HepG2 (cell line): ENCODE data around the gene RPS13. TPM values are rescaled to one million over a fixed set of nuclear protein-coding genes. Genes with fewer than 3 reads are reported as not detected.

Source experiments
- ATAC-seq: fragments of 200-7000 bp; cut with Tn5 transposase; 3 replicates; pipeline ENCODE4 v1.9.1; 2020; ENCODE audit warnings: mild to moderate bottlenecking, moderate library complexity
- BruUV-seq: library from RNA; stranded (reverse); fragments of 400-500 nt; replicated peaks from 2 replicates; lab custom pipeline; 2021; lab: Mats Ljungman, UMichigan
- CTCF ChIA-PET: fragments of 300-600 bp; formaldehyde crosslinking; extraction: SDS; loops from one replicate; lab custom pipeline; 2021; ENCODE audit warnings: low total read pairs, inconsistent platforms, low intra/inter-chr PET ratio; lab: Yijun Ruan, JAX
- POLR2A ChIA-PET: fragments of 350-600 bp; sonication (Branson Sonifier 250); formaldehyde crosslinking; loops from one replicate; lab custom pipeline; 2020; ENCODE audit warnings: antibody characterized with exemption, inconsistent platforms; lab: Yijun Ruan, JAX
- DNase-seq: peaks from one replicate; pipeline ENCODE4 v3.0.0-alpha.2; 2015; ENCODE audit warnings: low spot score
- FAIRE-seq: peaks from 3 replicates; lab custom pipeline; 2011; peaks lifted over from hg19 to GRCh38; lab: Jason Lieb, UNC
- H2AFZ ChIP-seq: one replicate; pipeline ENCODE4 v1.6.1; 2011; ENCODE audit warnings: low read length, inconsistent platforms
- H3K27ac ChIP-seq: fragments of 300-600 bp; 3 replicates; pipeline ENCODE4 v1.8.0; 2011; ENCODE audit warnings: mixed run types, mild to moderate bottlenecking, mixed read lengths, low read length, inconsistent platforms; ENCODE audit not compliant: insufficient read depth; ENCODE audit errors: extremely low read length
- H3K27me3 ChIP-seq, 2 experiments: fragments of 200-600 bp in 1 of 2; 2 replicates in 1 of 2; 3 replicates in 1 of 2; pipeline versions ENCODE4 v1.6.0 to v1.8.0; 2011; ENCODE audit warnings: low read length in 2 of 2, mild to moderate bottlenecking in 2 of 2, moderate library complexity in 2 of 2, inconsistent platforms in 1 of 2; ENCODE audit not compliant: insufficient read depth in 2 of 2, control insufficient read depth in 1 of 2
- H3K36me3 ChIP-seq, 2 experiments: fragments of 200-600 bp in 1 of 2; replicated peaks in 1 of 2; 2 replicates in 1 of 2; 3 replicates in 1 of 2; pipeline versions ENCODE4 v1.5.1 to v1.8.0; 2011; ENCODE audit warnings: low read length in 2 of 2, inconsistent platforms in 1 of 2; ENCODE audit not compliant: insufficient read depth in 2 of 2, control insufficient read depth in 1 of 2
- H3K4me1 ChIP-seq: 2 replicates; pipeline ENCODE4 v1.5.1; 2012; ENCODE audit warnings: low read length, inconsistent platforms; ENCODE audit not compliant: insufficient read depth
- H3K4me2 ChIP-seq: 2 replicates; pipeline ENCODE4 v1.6.0; 2011; ENCODE audit warnings: low read depth, low read length, inconsistent platforms
- H3K4me3 ChIP-seq, 3 experiments: fragments of 200-600 bp in 1 of 3; sonication (generic), shearing (Covaris generic) in 1 of 3; replicated peaks in 1 of 3; 2 replicates each; pipeline ENCODE4 v1.5.1; 2011 to 2016; ENCODE audit warnings: low read length in 3 of 3, inconsistent platforms in 2 of 3, low read depth in 2 of 3, mild to moderate bottlenecking in 2 of 3, control low read depth in 1 of 3, mixed read lengths in 1 of 3; ENCODE audit not compliant: insufficient read depth in 1 of 3
- H3K79me2 ChIP-seq: one replicate; pipeline ENCODE4 v1.6.1; 2011; ENCODE audit warnings: low read length, inconsistent platforms; ENCODE audit not compliant: insufficient read depth
- H3K9ac ChIP-seq: 2 replicates; pipeline ENCODE4 v1.6.0; 2011; ENCODE audit warnings: mild to moderate bottlenecking, low read depth, low read length, inconsistent platforms; ENCODE audit not compliant: insufficient read depth
- H3K9me3 ChIP-seq: 2 replicates; pipeline ENCODE4 v1.5.1; 2012; ENCODE audit warnings: mild to moderate bottlenecking, low read length
- H4K20me1 ChIP-seq: 2 replicates; pipeline ENCODE4 v1.6.0; 2011; ENCODE audit warnings: inconsistent platforms, mild to moderate bottlenecking, low read length, moderate library complexity; ENCODE audit not compliant: insufficient read depth
- ISX ChIP-seq: sonication (generic); formaldehyde crosslinking; conservative IDR thresholded peaks from 2 replicates; pipeline ENCODE4 v1.5.0; 2020; ENCODE audit warnings: missing genetic modification reagents
- KDM2A ChIP-seq: sonication (generic); formaldehyde crosslinking; IDR thresholded peaks from 2 replicates; pipeline ENCODE4 v1.4.0; 2020; ENCODE audit warnings: low read depth, missing genetic modification reagents, borderline replicate concordance
- KMT2A ChIP-seq: sonication (generic); formaldehyde crosslinking; IDR thresholded peaks from 2 replicates; pipeline ENCODE4 v1.4.0; 2020; ENCODE audit warnings: missing genetic modification reagents
- SP4 ChIP-seq: sonication (generic); formaldehyde crosslinking; IDR thresholded peaks from 2 replicates; pipeline ENCODE4 v1.8.1; 2023; ENCODE audit warnings: mild to moderate bottlenecking, missing genetic modification reagents
- SPEN ChIP-seq: sonication (generic); formaldehyde crosslinking; IDR thresholded peaks from 2 replicates; pipeline ENCODE4 v1.5.1; 2020; ENCODE audit warnings: low read depth, mild to moderate bottlenecking, missing genetic modification reagents
- ZNF124 ChIP-seq: sonication (generic); formaldehyde crosslinking; IDR thresholded peaks from 2 replicates; pipeline ENCODE4 v1.4.0; 2020; ENCODE audit warnings: missing genetic modification reagents
- ZNF616 ChIP-seq: sonication (generic); formaldehyde crosslinking; IDR thresholded peaks from 2 replicates; pipeline ENCODE4 v1.5.0; 2020; ENCODE audit warnings: low read depth, mild to moderate bottlenecking, missing genetic modification reagents
- ZNF674 ChIP-seq: sonication (generic); formaldehyde crosslinking; IDR thresholded peaks from 2 replicates; pipeline ENCODE4 v1.5.0; 2020; ENCODE audit warnings: low read depth, mild to moderate bottlenecking, missing genetic modification reagents
- ZSCAN12 ChIP-seq: sonication (generic); formaldehyde crosslinking; IDR thresholded peaks from 2 replicates; pipeline ENCODE4 v1.9.0; 2021; ENCODE audit warnings: mild to moderate bottlenecking, missing genetic modification reagents
- WGBS: methylation state at CpG from one replicate; pipeline ENCODE4 v1.1.6; 2017; ENCODE audit warnings: low lambda C conversion rate; 5-methylcytosine and 5-hydroxymethylcytosine counted together
- in situ Hi-C: cut with HindIII; loops from 2 replicates; pipeline ENCODE4 v1.10.0; 2017; ENCODE audit warnings: low pct_unique_long_range_greater_than_20kb; ENCODE audit not compliant: extremely low pct_ligation_motif_present
- intact Hi-C: fragments of 100-400 bp; cut with micrococcal nuclease; formaldehyde crosslinking; loops from one replicate; pipeline ENCODE4 v1.10.0; 2022; ENCODE audit not compliant: unreplicated experiment
- polyA plus RNA-seq, 8 experiments: library from polyadenylated mRNA; depleted of rRNA in 3 of 8; stranded (reverse) in 7 of 8; unstranded in 1 of 8; fragments of >200 nt; fragmentation: Illumina TruSeq in 4 of 8; extraction: Trizol in 4 of 8; gene quantifications; 2 replicates each; pipeline versions ENCODE4 v1.2.1 to v1.2.3, GENCODE V29; 2011 to 2016; ENCODE audit warnings: low read depth in 4 of 8, missing spikeins in 1 of 8, mixed read lengths in 1 of 8; ENCODE audit not compliant: insufficient read depth in 1 of 8
- total RNA-seq, 5 experiments: library from RNA; depleted of rRNA; stranded (reverse); fragments of >200 nt; fragmentation: Illumina TruSeq; extraction: Trizol; gene quantifications; 2 replicates each; pipeline ENCODE4 v1.2.3, GENCODE V29; 2016; ENCODE audit warnings: low read depth in 1 of 5
- TF ChIP-seq, protein P1 (sequence below): sonication (generic); formaldehyde crosslinking; IDR thresholded peaks from 2 replicates; pipeline ENCODE4 v1.4.0; 2020; ENCODE audit warnings: missing genetic modification reagents
- TF ChIP-seq, protein P2 (sequence below): sonication (generic); formaldehyde crosslinking; conservative IDR thresholded peaks from 2 replicates; pipeline ENCODE4 v1.4.0; 2020; ENCODE audit warnings: mild to moderate bottlenecking, missing genetic modification reagents, moderate library complexity
- TF ChIP-seq, protein P3 (sequence below): sonication (generic); formaldehyde crosslinking; conservative IDR thresholded peaks from 2 replicates; pipeline ENCODE4 v1.8.0; 2022; ENCODE audit warnings: missing genetic modification reagents
- TF ChIP-seq, protein P4 (sequence below): IDR thresholded peaks from 2 replicates; pipeline ENCODE4 v1.6.1; 2016; ENCODE audit warnings: low read depth, borderline replicate concordance

RPS13 gene
- total and polyA plus RNA-seq, 2 of the 13 experiments (the other 11 are each of a cell fraction or from before 2014, with no cell fraction given), result 1,542 to 2,245 TPM

DNA sequence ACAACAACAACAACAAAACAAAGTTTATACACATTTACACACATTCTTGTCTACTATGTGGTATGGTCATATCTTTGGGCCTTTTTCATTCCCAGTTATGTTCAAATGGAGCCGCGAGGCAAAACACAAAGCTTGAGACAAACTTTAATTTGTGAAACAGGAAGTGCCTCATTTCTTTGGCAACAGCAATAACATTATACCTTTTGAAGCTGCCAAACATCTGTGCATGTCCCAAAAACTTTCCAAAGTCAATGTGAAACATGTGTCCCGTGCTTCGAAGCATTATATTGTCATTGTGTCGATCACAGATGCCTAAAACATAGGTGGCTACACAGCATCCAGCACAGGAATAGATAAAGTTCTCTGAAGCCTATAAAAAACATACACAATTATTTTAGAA lies 25.0 kb upstream of the RPS13 start (continued):
- TF ChIP-seq, protein P1, sequence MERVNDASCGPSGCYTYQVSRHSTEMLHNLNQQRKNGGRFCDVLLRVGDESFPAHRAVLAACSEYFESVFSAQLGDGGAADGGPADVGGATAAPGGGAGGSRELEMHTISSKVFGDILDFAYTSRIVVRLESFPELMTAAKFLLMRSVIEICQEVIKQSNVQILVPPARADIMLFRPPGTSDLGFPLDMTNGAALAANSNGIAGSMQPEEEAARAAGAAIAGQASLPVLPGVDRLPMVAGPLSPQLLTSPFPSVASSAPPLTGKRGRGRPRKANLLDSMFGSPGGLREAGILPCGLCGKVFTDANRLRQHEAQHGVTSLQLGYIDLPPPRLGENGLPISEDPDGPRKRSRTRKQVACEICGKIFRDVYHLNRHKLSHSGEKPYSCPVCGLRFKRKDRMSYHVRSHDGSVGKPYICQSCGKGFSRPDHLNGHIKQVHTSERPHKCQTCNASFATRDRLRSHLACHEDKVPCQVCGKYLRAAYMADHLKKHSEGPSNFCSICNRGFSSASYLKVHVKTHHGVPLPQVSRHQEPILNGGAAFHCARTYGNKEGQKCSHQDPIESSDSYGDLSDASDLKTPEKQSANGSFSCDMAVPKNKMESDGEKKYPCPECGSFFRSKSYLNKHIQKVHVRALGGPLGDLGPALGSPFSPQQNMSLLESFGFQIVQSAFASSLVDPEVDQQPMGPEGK (CRISPR knock-in tag), result no peak
- TF ChIP-seq SP4 (CRISPR knock-in tag) (no peak), ZNF616 (CRISPR knock-in tag) (no peak)
- TF ChIP-seq, all 625 proteins: peak for 0

DNA sequence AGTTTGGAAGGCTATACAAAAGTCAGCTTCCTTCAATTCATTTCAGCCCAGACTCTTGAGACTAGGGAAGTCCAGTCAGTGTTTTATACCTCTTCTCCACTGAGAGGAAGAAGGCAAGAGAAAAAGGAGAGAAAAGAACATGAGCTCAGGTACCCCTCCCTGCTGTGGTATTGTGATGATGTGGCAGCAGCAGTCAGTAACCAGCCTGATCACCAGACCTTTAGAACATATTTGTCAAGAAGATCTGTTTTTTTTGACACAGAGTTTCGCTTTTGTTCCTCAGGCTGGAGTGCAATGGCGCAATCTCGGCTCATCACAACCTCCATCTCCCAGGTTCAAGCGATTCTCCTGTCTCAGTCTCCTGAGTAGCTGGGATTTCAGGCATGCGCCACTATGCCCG lies 21.2 kb upstream of the RPS13 start:
- no peak overlapping the region for H3K4me3 ChIP-seq
- CTCF ChIA-PET, result no interaction called here
- no peak overlapping the region for H2AFZ ChIP-seq
- H3K4me2 ChIP-seq, result no peak overlapping the region
- no peaks in the 10 kb centered on the region for H4K20me1 ChIP-seq
- TSS peak; percentile 29 for BruUV-seq
- intact Hi-C loops (no loop called here), in situ Hi-C loops (no loop called here)
- no peak overlapping the region for H3K9ac ChIP-seq
- no peak for DNase-seq
- no peak for ATAC-seq
- no peaks in the 10 kb centered on the region for H3K9me3 ChIP-seq
- no peak overlapping the region for H3K27ac ChIP-seq
- TF ChIP-seq, protein P2, sequence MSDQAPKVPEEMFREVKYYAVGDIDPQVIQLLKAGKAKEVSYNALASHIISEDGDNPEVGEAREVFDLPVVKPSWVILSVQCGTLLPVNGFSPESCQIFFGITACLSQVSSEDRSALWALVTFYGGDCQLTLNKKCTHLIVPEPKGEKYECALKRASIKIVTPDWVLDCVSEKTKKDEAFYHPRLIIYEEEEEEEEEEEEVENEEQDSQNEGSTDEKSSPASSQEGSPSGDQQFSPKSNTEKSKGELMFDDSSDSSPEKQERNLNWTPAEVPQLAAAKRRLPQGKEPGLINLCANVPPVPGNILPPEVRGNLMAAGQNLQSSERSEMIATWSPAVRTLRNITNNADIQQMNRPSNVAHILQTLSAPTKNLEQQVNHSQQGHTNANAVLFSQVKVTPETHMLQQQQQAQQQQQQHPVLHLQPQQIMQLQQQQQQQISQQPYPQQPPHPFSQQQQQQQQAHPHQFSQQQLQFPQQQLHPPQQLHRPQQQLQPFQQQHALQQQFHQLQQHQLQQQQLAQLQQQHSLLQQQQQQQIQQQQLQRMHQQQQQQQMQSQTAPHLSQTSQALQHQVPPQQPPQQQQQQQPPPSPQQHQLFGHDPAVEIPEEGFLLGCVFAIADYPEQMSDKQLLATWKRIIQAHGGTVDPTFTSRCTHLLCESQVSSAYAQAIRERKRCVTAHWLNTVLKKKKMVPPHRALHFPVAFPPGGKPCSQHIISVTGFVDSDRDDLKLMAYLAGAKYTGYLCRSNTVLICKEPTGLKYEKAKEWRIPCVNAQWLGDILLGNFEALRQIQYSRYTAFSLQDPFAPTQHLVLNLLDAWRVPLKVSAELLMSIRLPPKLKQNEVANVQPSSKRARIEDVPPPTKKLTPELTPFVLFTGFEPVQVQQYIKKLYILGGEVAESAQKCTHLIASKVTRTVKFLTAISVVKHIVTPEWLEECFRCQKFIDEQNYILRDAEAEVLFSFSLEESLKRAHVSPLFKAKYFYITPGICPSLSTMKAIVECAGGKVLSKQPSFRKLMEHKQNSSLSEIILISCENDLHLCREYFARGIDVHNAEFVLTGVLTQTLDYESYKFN (CRISPR knock-in tag), result no peak
- no peak for TF ChIP-seq ZNF124
- TF ChIP-seq ISX (CRISPR knock-in tag), result no peak
- TF ChIP-seq ZSCAN12 (CRISPR knock-in tag), result no peak
- no peak for TF ChIP-seq ZNF674 (CRISPR knock-in tag)
- no peak for TF ChIP-seq KMT2A (CRISPR knock-in tag)
- TF ChIP-seq KDM2A (CRISPR knock-in tag), result no peak
- no peak for TF ChIP-seq SPEN (CRISPR knock-in tag)
- TF ChIP-seq, protein P3, sequence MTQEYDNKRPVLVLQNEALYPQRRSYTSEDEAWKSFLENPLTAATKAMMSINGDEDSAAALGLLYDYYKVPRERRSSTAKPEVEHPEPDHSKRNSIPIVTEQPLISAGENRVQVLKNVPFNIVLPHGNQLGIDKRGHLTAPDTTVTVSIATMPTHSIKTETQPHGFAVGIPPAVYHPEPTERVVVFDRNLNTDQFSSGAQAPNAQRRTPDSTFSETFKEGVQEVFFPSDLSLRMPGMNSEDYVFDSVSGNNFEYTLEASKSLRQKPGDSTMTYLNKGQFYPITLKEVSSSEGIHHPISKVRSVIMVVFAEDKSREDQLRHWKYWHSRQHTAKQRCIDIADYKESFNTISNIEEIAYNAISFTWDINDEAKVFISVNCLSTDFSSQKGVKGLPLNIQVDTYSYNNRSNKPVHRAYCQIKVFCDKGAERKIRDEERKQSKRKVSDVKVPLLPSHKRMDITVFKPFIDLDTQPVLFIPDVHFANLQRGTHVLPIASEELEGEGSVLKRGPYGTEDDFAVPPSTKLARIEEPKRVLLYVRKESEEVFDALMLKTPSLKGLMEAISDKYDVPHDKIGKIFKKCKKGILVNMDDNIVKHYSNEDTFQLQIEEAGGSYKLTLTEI (CRISPR knock-in tag), result no peak
- TF ChIP-seq, protein P4, sequence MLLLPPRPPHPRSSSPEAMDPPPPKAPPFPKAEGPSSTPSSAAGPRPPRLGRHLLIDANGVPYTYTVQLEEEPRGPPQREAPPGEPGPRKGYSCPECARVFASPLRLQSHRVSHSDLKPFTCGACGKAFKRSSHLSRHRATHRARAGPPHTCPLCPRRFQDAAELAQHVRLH (CRISPR knock-in tag), result no peak
- no peak for FAIRE-seq
- POLR2A ChIA-PET, result no interaction called here
- H3K4me1 ChIP-seq, result no peaks in the 10 kb centered on the region
- peaks cover 8 to 67% of the 10 kb centered on the region in 2 experiments for H3K36me3 ChIP-seq
- H3K79me2 ChIP-seq, result no peaks in the 10 kb centered on the region
- no peaks in the 10 kb centered on the region; a peak in 1 of 5 replicates for H3K27me3 ChIP-seq
- WGBS, result 97% methylated on average over 6 of the region's 6 CpGs
